SH-SY5Y (cell line): Measurements from ENCODE around the gene RBMS2.

Source experiments
- GATA2 ChIP-seq: IDR thresholded peaks from 2 replicates; pipeline ENCODE4 v1.6.1; 2011; ENCODE audit warnings: mild to moderate bottlenecking, low read depth, low read length
- GATA3 ChIP-seq: IDR thresholded peaks from 2 replicates; pipeline ENCODE4 v1.6.1; 2011; ENCODE audit warnings: low read depth, mild to moderate bottlenecking, low read length, moderate library complexity

Gene RBMS2

GRCh38 chr12:56517854-56518253, 3.8 kb upstream of the RBMS2 start:
- TF ChIP-seq GATA2: no peak

GRCh38 chr12:56518570-56518969, 3.0 kb upstream of the RBMS2 start:
- TF ChIP-seq GATA3 (no peak), GATA2 (no peak)

- no peak for TF ChIP-seq GATA2
- no peak for TF ChIP-seq GATA3
Measured at GRCh38 chr12:56520048-56520447, 1.6 kb upstream of the RBMS2 start.

- TF ChIP-seq GATA3 (no peak), GATA2 (no peak)
Measured at GRCh38 chr12:56520506-56520905, 1.1 kb upstream of the RBMS2 start.

- no peak for TF ChIP-seq GATA3
Measured at GRCh38 chr12:56521209-56521589, 421 bp upstream of the RBMS2 start.

GRCh38 chr12:56522411-56523193, 982 bp downstream of the RBMS2 start:
- no peak for TF ChIP-seq GATA3
- TF ChIP-seq GATA2: no peak

GRCh38 chr12:56528846-56529245, 7.2 kb downstream of the RBMS2 start:
- TF ChIP-seq GATA2: no peak

GRCh38 chr12:56529656-56530055, 8.0 kb downstream of the RBMS2 start:
- TF ChIP-seq GATA2: no peak
- TF ChIP-seq GATA3: no peak

- TF ChIP-seq GATA3: no peak
Measured at GRCh38 chr12:56530390-56531055, 8.9 kb downstream of the RBMS2 start.

GRCh38 chr12:56537546-56537945, 15.9 kb downstream of the RBMS2 start:
- TF ChIP-seq GATA2: no peak
- TF ChIP-seq GATA3: no peak

GRCh38 chr12:56541631-56542030, 20.0 kb downstream of the RBMS2 start:
- no peak for TF ChIP-seq GATA2
- no peak for TF ChIP-seq GATA3

GRCh38 chr12:56542164-56542563, 20.5 kb downstream of the RBMS2 start:
- TF ChIP-seq GATA2 (no peak), GATA3 (no peak)

GRCh38 chr12:56545023-56545604, 23.5 kb downstream of the RBMS2 start:
- TF ChIP-seq GATA2 (no peak), GATA3 (no peak)

- TF ChIP-seq GATA3: no peak
Measured at GRCh38 chr12:56546680-56547079, 25.1 kb downstream of the RBMS2 start.

GRCh38 chr12:56551070-56551469, 29.4 kb downstream of the RBMS2 start:
- TF ChIP-seq GATA3 (no peak), GATA2 (no peak)
